Lower lobe of right lung (tissue), 2 donors: ENCODE results near the gene LINGO4. TPM values are rescaled to one million over a fixed set of nuclear protein-coding genes. Genes with fewer than 3 reads are reported as not detected.

Source experiments
- ATAC-seq, 2 donors: fragments of 200-7000 bp; cut with Tn5 transposase; one replicate each; pipeline ENCODE4 v1.9.1; 2020 to 2022; ENCODE audit warnings: mild to moderate bottlenecking in 2 of 2, moderate library complexity in 2 of 2
- DNase-seq: peaks from one replicate; pipeline ENCODE4 v3.0.0-alpha.2; 2020
- H3K27ac ChIP-seq: fragments of 200-600 bp; one replicate; pipeline ENCODE4 v1.8.0; 2022
- H3K27me3 ChIP-seq: fragments of 200-600 bp; one replicate; pipeline ENCODE4 v1.8.0; 2022; ENCODE audit warnings: low read depth
- H3K36me3 ChIP-seq: fragments of 200-600 bp; one replicate; pipeline ENCODE4 v1.8.0; 2022; ENCODE audit warnings: mild to moderate bottlenecking
- H3K4me1 ChIP-seq: fragments of 200-600 bp; one replicate; pipeline ENCODE4 v1.8.0; 2022
- H3K4me3 ChIP-seq: fragments of 200-600 bp; one replicate; pipeline ENCODE4 v1.8.0; 2022; ENCODE audit warnings: mild to moderate bottlenecking
- H3K9me3 ChIP-seq: fragments of 200-600 bp; one replicate; pipeline ENCODE4 v1.8.0; 2022
- intact Hi-C: fragments of 100-400 bp; cut with DNase I; formaldehyde crosslinking; loops from one replicate; pipeline ENCODE4 v1.11.0; 2022
- total RNA-seq: library from RNA; stranded (reverse); fragmentation: NEBNext Ultra II Directional; extraction: Animal tissue kit (Norgen Biotek cat#: 25700); gene quantifications from one replicate; pipeline ENCODE4 v1.2.1, GENCODE V29; 2021
- TF ChIP-seq, protein P1 (sequence below): fragments of 200-600 bp; IDR thresholded peaks from one replicate; pipeline ENCODE4 v1.8.0; 2022; ENCODE audit warnings: antibody characterized with exemption, mild to moderate bottlenecking
- donor health status: DM: no; HTN: yes; CAD: no; lungs with severe emphysema.

The LINGO4 gene
- total RNA-seq, 1 donor from 2014 or later, result 0.50 TPM

DNA sequence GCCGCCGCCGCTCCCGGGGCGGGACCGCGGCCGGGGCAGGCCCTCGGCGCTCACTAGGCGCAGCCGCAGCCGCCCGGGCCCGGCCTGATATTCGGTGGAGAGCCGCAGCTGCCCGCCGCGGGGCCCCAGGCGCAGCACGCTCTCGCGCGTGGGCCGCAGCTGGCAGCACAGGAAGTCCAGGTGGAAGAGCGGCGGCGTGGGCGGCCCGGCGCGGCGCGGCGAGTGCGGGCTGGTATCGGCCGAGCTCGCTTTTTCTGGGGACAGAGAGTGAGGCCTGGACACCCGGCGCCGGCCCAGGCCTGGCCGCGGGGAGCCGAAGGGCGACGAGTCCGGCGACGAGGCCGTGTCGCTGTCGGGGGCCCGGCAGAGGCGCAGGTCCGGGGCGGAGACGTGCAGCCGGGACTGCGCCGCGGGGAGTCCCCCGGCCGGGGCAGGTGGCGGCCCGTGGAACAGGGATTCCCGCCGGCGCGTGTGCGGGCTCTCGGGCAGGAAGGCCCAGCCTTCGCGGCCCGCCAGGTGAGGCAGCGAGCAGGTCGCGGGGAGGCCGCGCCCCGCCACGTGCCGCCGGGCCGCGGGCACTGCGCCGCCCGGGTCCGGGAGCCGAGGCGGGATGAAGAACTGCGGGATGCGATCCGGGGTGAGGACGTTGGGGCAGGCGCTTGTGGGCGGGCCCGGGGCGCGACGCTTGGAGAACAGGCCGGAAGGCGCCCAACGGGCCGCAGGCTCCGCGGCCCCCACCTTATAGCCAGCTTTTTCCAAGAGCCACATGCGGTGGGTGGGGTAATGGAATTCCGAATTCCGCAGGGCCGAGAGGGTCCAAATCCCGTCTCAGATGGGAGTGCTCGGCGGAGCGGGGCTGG is 33.2 kb upstream of the LINGO4 start:
- intact Hi-C loops, result no loop called here
- DNase-seq (no peak), ATAC-seq (peak; percentile 31 to 32)
- no peaks in the 10 kb centered on the region for H3K36me3 ChIP-seq
- H3K4me3 ChIP-seq, result peak overlapping the region; percentile 52
- peaks cover 28% of the 10 kb centered on the region for H3K4me1 ChIP-seq
- no peaks in the 10 kb centered on the region for H3K9me3 ChIP-seq
- TF ChIP-seq, protein P1, sequence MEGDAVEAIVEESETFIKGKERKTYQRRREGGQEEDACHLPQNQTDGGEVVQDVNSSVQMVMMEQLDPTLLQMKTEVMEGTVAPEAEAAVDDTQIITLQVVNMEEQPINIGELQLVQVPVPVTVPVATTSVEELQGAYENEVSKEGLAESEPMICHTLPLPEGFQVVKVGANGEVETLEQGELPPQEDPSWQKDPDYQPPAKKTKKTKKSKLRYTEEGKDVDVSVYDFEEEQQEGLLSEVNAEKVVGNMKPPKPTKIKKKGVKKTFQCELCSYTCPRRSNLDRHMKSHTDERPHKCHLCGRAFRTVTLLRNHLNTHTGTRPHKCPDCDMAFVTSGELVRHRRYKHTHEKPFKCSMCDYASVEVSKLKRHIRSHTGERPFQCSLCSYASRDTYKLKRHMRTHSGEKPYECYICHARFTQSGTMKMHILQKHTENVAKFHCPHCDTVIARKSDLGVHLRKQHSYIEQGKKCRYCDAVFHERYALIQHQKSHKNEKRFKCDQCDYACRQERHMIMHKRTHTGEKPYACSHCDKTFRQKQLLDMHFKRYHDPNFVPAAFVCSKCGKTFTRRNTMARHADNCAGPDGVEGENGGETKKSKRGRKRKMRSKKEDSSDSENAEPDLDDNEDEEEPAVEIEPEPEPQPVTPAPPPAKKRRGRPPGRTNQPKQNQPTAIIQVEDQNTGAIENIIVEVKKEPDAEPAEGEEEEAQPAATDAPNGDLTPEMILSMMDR, result no peak
- H3K27ac ChIP-seq, result peak overlapping the region; percentile 58
- peaks cover 27% of the 10 kb centered on the region for H3K27me3 ChIP-seq

DNA sequence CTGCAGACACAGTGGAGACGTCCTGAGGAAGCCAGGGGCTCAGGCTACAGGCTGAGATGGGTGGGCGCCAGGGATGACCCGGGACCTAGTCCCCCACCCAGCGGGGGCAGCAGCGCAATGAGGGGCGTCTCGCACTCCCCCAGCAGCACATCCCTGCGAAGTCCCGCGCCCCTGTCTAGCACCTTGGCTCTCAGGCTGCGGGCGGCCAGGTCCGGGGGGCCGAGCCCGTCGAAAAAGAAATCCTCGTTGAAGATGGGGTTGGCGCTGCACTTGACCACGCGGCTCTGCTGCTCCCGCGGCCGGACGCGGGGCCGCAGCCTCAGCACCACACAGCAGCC is 32.6 kb upstream of the LINGO4 start:
- intact Hi-C loops, result no loop called here
- TF ChIP-seq, protein P1, result no peak
- H3K36me3 ChIP-seq, result no peaks in the 10 kb centered on the region
- ATAC-seq (no peak), DNase-seq (no peak)
- H3K27ac ChIP-seq, result peak overlapping the region; percentile 9
- peak overlapping the region; percentile 52 for H3K4me3 ChIP-seq
- peaks cover 27% of the 10 kb centered on the region for H3K27me3 ChIP-seq
- no peaks in the 10 kb centered on the region for H3K9me3 ChIP-seq
- H3K4me1 ChIP-seq, result peaks cover 34% of the 10 kb centered on the region

DNA sequence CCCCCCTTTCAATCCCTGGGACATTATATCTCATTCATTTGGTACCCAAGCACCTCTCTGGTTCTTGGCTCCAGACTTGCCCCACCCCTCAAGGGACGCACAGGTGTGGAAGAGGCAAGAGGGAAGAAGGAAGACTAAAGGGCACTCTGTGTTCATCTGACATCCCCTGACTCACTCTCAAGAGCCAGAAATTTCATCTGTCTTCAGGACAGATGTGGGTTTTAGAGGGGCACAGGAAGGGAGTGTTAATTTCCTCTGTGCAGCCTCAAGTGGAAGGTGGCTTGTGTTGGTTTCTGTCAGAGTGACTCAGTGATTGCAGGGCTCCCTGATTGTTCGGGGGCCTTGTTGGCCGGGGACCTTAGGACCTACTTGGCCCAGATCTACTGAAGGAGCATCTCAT is 32.0 kb upstream of the LINGO4 start:
- H3K27ac ChIP-seq, result no peak overlapping the region
- ATAC-seq (no peak), DNase-seq (no peak)
- H3K9me3 ChIP-seq, result no peaks in the 10 kb centered on the region
- intact Hi-C loops, result no loop called here
- peaks cover 27% of the 10 kb centered on the region for H3K27me3 ChIP-seq
- no peak overlapping the region for H3K4me3 ChIP-seq
- H3K4me1 ChIP-seq, result peaks cover 41% of the 10 kb centered on the region
- H3K36me3 ChIP-seq, result no peaks in the 10 kb centered on the region
- TF ChIP-seq, protein P1, result no peak

DNA sequence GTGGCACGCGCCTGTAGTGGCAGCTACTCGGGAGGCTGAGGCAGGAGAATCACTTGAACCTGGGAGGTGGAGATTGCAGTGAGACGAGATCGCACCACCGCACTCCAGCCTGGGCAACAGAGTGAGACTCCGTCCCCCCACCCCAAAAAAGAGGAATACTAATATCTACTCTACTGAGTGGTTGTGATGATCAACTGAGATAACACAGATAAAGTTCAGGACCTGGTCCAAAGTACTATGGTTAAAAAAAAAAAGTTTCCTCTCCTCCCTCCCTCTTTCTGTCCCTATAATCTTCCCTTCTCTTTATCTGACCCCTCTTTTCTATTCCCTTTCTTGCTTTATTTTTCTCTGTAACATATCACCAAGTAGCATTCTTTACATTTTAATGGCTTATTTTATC is 30.4 kb upstream of the LINGO4 start:
- ATAC-seq, result no peak
- Histone ChIP-seq H3K36me3 (no peaks in the 10 kb centered on the region), H3K4me1 (peaks cover 46% of the 10 kb centered on the region), H3K9me3 (no peaks in the 10 kb centered on the region), H3K4me3 (no peak overlapping the region), H3K27ac (no peak overlapping the region), H3K27me3 (peaks cover 27% of the 10 kb centered on the region)
- intact Hi-C loops, result no loop called here
- TF ChIP-seq, protein P1, result no peak
- DNase-seq, result no peak

DNA sequence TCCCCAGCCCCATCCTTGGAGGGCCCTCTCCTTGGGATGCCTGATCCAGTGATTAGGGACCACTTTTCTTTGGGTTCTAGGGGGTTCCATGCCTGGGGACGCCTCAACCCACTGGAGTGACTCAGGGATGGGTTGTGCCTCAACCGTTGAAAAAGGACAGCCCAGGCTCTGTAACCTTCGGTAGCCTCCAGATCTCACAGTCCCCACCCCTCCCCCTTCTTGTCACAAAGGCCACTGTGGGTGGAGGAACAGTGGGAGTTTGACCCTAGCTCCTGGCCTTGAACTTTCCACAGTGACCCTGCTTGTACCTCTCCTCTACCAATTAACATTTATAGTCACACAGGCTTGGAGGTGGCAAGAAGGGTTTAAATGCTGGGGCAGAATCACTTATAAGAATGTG is 29.0 kb upstream of the LINGO4 start:
- Histone ChIP-seq H3K4me3 (no peak overlapping the region), H3K4me1 (peaks cover 43% of the 10 kb centered on the region), H3K27ac (no peak overlapping the region), H3K36me3 (no peaks in the 10 kb centered on the region), H3K9me3 (no peaks in the 10 kb centered on the region), H3K27me3 (peaks cover 19% of the 10 kb centered on the region)
- TF ChIP-seq, protein P1, result no peak
- DNase-seq (no peak), ATAC-seq (no peak)
- intact Hi-C loops, result no loop called here
